HG03460 (cell line): ENCODE measurements around the gene TAMALIN.
A peak's percentile ranks its signal among the peaks of the same experiment; 100 is the strongest.

ENCODE experiments used
- ATAC-seq: cut with Tn5 transposase; IDR thresholded peaks from one replicate; pipeline ENCODE4 v1.9.1; 2021; ENCODE audit not compliant: unreplicated experiment

Gene TAMALIN

GRCh38 chr12:51980809-51981127, 26.0 kb upstream of the TAMALIN start:
- ATAC-seq: no peak

- ATAC-seq: no peak
These were observed 22.1 kb upstream of the TAMALIN start for GRCh38 chr12:51984657-51985056.

- no peak for ATAC-seq
These were observed 21.5 kb upstream of the TAMALIN start for GRCh38 chr12:51985154-51985835.

GRCh38 chr12:51986834-51987233, 19.9 kb upstream of the TAMALIN start:
- ATAC-seq: no peak

- ATAC-seq: no peak
These were observed 14.5 kb upstream of the TAMALIN start for GRCh38 chr12:51992246-51992645.

- ATAC-seq: no peak
These were observed 12.3 kb upstream of the TAMALIN start for GRCh38 chr12:51994539-51994820.

- no peak for ATAC-seq
These were observed 11.8 kb upstream of the TAMALIN start for GRCh38 chr12:51994959-51995358.

GRCh38 chr12:51997136-51997535, 9.6 kb upstream of the TAMALIN start:
- no peak for ATAC-seq

- ATAC-seq: no peak
These were observed 3.7 kb upstream of the TAMALIN start for GRCh38 chr12:52003016-52003550.

GRCh38 chr12:52003591-52003990, 3.2 kb upstream of the TAMALIN start:
- no peak for ATAC-seq

GRCh38 chr12:52004042-52004648, 2.6 kb upstream of the TAMALIN start:
- no peak for ATAC-seq

GRCh38 chr12:52005218-52005902, 1.4 kb upstream of the TAMALIN start:
- ATAC-seq: no peak

GRCh38 chr12:52005903-52006703, 643 bp upstream of the TAMALIN start:
- ATAC-seq: peak; percentile 59

GRCh38 chr12:52007158-52007921, 594 bp downstream of the TAMALIN start:
- ATAC-seq: no peak

GRCh38 chr12:52007982-52008510, 1.3 kb downstream of the TAMALIN start:
- no peak for ATAC-seq

GRCh38 chr12:52009081-52009751, 2.5 kb downstream of the TAMALIN start:
- no peak for ATAC-seq

GRCh38 chr12:52010152-52010622, 3.4 kb downstream of the TAMALIN start:
- ATAC-seq: no peak

- no peak for ATAC-seq
These were observed 4.2 kb downstream of the TAMALIN start for GRCh38 chr12:52010692-52011601.
